GM21367 (cell line): ENCODE data around the gene EXD1.
"Not testable (repeated sequence)": the region's sequence is repeated elsewhere in the genome, so short reads cannot be mapped to it uniquely, and the experiment has no call there.

Experiments
- ATAC-seq: cut with Tn5 transposase; IDR thresholded peaks from one replicate; pipeline ENCODE4 v1.9.1; 2021; ENCODE audit not compliant: unreplicated experiment

Gene EXD1

DNA sequence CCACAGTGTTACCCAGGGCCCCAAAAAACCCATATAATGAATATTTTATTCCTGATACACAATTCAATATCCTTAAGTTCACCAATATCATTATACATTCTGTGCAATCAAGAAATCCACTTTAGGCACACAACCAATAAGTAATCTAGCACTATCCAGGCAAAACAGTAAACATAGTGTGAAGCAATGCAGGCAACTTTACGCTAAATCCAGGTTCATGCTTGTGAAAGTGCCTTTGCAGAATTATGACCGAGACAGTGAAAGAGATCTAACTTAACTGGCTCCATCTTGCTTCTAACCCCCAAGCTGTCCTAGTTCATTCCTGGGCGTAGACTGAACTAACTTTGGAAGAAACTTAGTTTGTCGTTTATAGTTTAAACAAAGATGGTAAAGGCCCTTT, 80.3 kb downstream of the EXD1 start:
- no peak for ATAC-seq

DNA sequence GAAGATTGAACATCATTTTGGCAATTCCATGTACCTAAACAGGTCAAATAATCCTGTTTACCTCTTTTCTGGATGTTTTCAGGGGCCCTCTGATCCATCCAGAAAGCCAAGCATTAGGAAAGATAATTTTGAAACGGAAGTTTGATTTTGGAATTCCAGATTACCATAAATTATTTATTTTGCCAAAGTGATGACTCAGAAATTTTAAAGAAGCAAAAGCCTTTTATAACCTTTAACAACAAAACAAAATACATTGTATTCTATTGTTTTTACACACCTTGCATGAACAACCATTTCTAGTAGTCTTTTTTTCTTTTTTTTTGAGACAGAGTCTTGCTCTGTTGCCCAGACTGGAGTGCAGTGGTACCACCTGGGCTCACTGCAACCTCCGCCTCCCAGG, 82.5 kb downstream of the EXD1 start:
- ATAC-seq: no peak

GRCh38 chr15:41139619-41140018, 90.9 kb downstream of the EXD1 start:
- ATAC-seq: no peak

DNA sequence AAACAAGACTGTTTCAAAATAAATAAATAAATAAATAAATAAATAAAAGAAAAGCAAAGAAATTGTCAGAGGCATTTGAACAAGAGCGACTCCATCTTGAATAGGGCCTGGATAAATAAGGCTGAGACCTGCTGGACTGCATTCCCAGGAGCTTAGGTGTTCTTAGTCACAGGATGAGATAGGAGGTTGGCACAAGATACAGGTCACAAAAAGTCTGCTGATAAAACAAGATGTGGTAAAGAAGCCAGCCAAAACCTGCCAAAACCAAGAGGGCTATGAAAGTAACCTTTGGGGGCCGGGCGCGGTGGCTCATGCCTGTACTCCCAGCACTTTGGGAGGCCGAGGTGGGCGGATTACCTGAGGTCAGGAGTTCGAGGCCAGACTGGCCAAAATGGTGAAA, 91.4 kb downstream of the EXD1 start:
- not testable (repeated sequence) for ATAC-seq

DNA sequence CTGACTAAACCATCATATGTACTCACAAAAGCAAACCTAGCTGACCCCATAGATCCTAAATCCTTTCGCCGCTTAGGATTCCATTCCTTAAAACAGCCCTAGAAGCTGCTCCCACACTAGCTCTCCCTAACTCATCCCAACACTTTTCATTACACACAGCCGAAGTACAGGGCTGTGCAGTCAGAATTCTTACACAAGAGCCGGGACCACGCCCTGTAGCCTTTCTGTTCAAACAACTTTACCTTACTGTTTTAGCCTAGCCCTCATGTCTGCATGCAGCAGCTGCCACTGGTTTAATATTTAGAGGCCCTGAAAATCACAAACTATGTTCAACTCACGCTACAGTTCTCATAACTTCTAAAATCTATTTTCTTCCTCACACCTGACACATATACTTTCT, 95.0 kb downstream of the EXD1 start:
- not testable (repeated sequence) for ATAC-seq

DNA sequence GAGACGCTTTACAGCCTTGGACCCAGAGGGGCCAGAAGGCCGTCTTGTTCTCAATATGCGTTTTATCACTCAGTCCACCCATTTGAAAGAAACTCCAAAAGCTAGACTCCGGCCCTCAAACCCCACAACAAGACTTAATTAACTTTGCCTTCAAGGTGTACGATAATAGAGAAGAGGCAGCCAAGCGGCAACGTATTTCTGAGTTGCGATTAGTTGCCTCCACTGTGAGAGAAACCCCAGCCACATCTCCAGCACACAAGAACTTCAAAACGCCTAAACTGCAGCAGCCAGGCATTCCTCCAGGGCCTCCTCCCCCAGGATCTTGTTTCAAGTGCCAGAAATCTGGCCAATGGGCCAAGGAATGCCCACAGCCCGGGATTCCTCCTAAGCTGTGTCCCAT, 97.1 kb downstream of the EXD1 start:
- no peak for ATAC-seq
